GM12878 (cell line): Measurements from ENCODE around the gene PARP1. TPM values are rescaled to one million over a fixed set of nuclear protein-coding genes. Genes with fewer than 3 reads are reported as not detected.
A peak's percentile ranks its signal among the peaks of the same experiment; 100 is the strongest.

Experiments
- ATAC-seq: fragments of 200-7000 bp; cut with Tn5 transposase; 3 replicates; pipeline ENCODE4 v1.9.1; 2020; ENCODE audit warnings: mild to moderate bottlenecking, moderate library complexity
- BruUV-seq: library from RNA; stranded (reverse); fragments of 400-500 nt; replicated peaks from 2 replicates; lab custom pipeline; 2021; lab: Mats Ljungman, UMichigan
- CTCF ChIA-PET: fragments of 300-600 bp; sonication (Branson Sonifier 250); formaldehyde crosslinking; extraction: SDS; loops from one replicate; lab custom pipeline; 2021; ENCODE audit warnings: inconsistent platforms; lab: Yijun Ruan, JAX
- POLR2A ChIA-PET: fragments of 350-600 bp; formaldehyde crosslinking; extraction: SDS; loops from one replicate; lab custom pipeline; 2021; ENCODE audit warnings: inconsistent platforms; lab: Charles Lee
- RAD21 ChIA-PET: fragments of 300-600 bp; sonication (Branson Sonifier 250); formaldehyde crosslinking; loops from one replicate; lab custom pipeline; 2023; ENCODE audit warnings: antibody characterized with exemption; ENCODE audit not compliant: unreplicated experiment; lab: Charles Lee
- SMC1A ChIA-PET: fragments of 300-600 bp; sonication (Branson Sonifier 250); formaldehyde crosslinking; loops from one replicate; lab custom pipeline; 2023; ENCODE audit not compliant: unreplicated experiment, uncharacterized antibody; lab: Charles Lee
- DNase-seq: peaks from one replicate; pipeline ENCODE4 v3.0.0-alpha.2; 2011; ENCODE audit warnings: low read depth, low spot score
- FAIRE-seq: peaks from 3 replicates; lab custom pipeline; 2011; peaks lifted over from hg19 to GRCh38; lab: Jason Lieb, UNC
- H2AFZ ChIP-seq: 2 replicates; pipeline ENCODE4 v1.6.0; 2011; ENCODE audit warnings: low read depth, low read length, control low read depth; ENCODE audit not compliant: control insufficient read depth
- H3K27ac ChIP-seq: 2 replicates; pipeline ENCODE4 v1.5.1; 2011; ENCODE audit warnings: control low read depth; ENCODE audit not compliant: control insufficient read depth, insufficient read depth
- H3K27me3 ChIP-seq, 2 experiments: replicated peaks in 1 of 2; 2 replicates each; pipeline versions ENCODE4 v1.6.0 to v1.6.1; 2011; ENCODE audit warnings: low read length in 1 of 2; ENCODE audit not compliant: control insufficient read depth in 2 of 2, insufficient read depth in 2 of 2
- H3K36me3 ChIP-seq, 2 experiments: 2 replicates each; pipeline ENCODE4 v1.5.1; 2011; ENCODE audit warnings: low read length in 1 of 2; ENCODE audit not compliant: control insufficient read depth in 2 of 2, insufficient read depth in 2 of 2
- H3K4me1 ChIP-seq: 2 replicates; pipeline ENCODE4 v1.6.1; 2011; ENCODE audit warnings: mild to moderate bottlenecking, low read length, moderate library complexity, mixed read lengths; ENCODE audit not compliant: control insufficient read depth, insufficient read depth
- H3K4me2 ChIP-seq: 2 replicates; pipeline ENCODE4 v1.6.0; 2011; ENCODE audit warnings: control low read depth; ENCODE audit not compliant: control insufficient read depth, insufficient read depth
- H3K4me3 ChIP-seq: fragments of 200-600 bp; sonication (generic); 2 replicates; pipeline ENCODE4 v1.5.1; 2016
- H3K79me2 ChIP-seq: 2 replicates; pipeline ENCODE4 v1.6.0; 2011; ENCODE audit warnings: low read length; ENCODE audit not compliant: control insufficient read depth, insufficient read depth
- H3K9ac ChIP-seq: 2 replicates; pipeline ENCODE4 v1.8.0; 2011; ENCODE audit warnings: low read length, control low read depth, mixed read lengths; ENCODE audit not compliant: control insufficient read depth, insufficient read depth
- H3K9me3 ChIP-seq: replicated peaks from 3 replicates; pipeline ENCODE4 v1.5.1; 2011; ENCODE audit warnings: mild to moderate bottlenecking, low read length; ENCODE audit not compliant: control insufficient read depth, insufficient read depth
- H4K20me1 ChIP-seq: 2 replicates; pipeline ENCODE4 v1.6.0; 2011; ENCODE audit not compliant: control insufficient read depth, insufficient read depth
- ASH2L ChIP-seq: fragments of 300-600, 200-600 bp; sonication (generic); IDR thresholded peaks from 2 replicates; pipeline ENCODE4 v1.6.1; 2017; ENCODE audit warnings: low read depth, mild to moderate bottlenecking, borderline replicate concordance
- BHLHE40 ChIP-seq, 2 experiments: fragments of 450-650 bp in 1 of 2; IDR thresholded peaks; 2 replicates each; pipeline ENCODE4 v1.6.1; 2011 to 2017; ENCODE audit warnings: low read depth in 2 of 2, borderline replicate concordance in 1 of 2, improper control_type of control experiment in 1 of 2, low read length in 1 of 2, mild to moderate bottlenecking in 1 of 2
- CBX3 ChIP-seq: fragments of 200-600 bp; sonication (generic); IDR thresholded peaks from 2 replicates; pipeline ENCODE4 v1.6.1; 2016; ENCODE audit warnings: low read depth, borderline replicate concordance
- CTCF ChIP-seq, 3 experiments: IDR thresholded peaks in 2 of 3; conservative IDR thresholded peaks in 1 of 3; 2 replicates each; pipeline ENCODE4 v1.5.1; 2011; ENCODE audit warnings: low read depth in 3 of 3, low read length in 3 of 3, mild to moderate bottlenecking in 3 of 3, control low read depth in 2 of 3, moderate library complexity in 2 of 3, inconsistent platforms in 1 of 3, mixed read lengths in 1 of 3; ENCODE audit not compliant: control insufficient read depth in 2 of 3, insufficient read depth in 1 of 3; ENCODE audit errors: extremely low read depth in 1 of 3
- HDAC2 ChIP-seq: fragments of 200-600 bp; sonication (generic); IDR thresholded peaks from 2 replicates; pipeline ENCODE4 v1.6.1; 2017
- IKZF2 ChIP-seq, 2 experiments: fragments of 450-650 bp; IDR thresholded peaks; 2 replicates each; pipeline ENCODE4 v1.6.1; 2017; ENCODE audit warnings: mild to moderate bottlenecking in 2 of 2, moderate library complexity in 2 of 2
- IRF5 ChIP-seq: fragments of 450-650 bp; IDR thresholded peaks from 2 replicates; pipeline ENCODE4 v1.6.1; 2017; ENCODE audit warnings: borderline replicate concordance
- JUND ChIP-seq: IDR thresholded peaks from 2 replicates; pipeline ENCODE4 v1.6.1; 2012; ENCODE audit warnings: low read depth, mild to moderate bottlenecking, low read length, improper control_type of control experiment, moderate library complexity
- NFYB ChIP-seq: IDR thresholded peaks from 2 replicates; pipeline ENCODE4 v1.6.1; 2011; ENCODE audit warnings: low read depth, mild to moderate bottlenecking, low read length, improper control_type of control experiment, moderate library complexity; ENCODE audit not compliant: insufficient read depth
- POLR2AphosphoS2 ChIP-seq: IDR thresholded peaks from 2 replicates; pipeline ENCODE4 v1.6.1; 2011; ENCODE audit warnings: low read depth, mild to moderate bottlenecking, low read length, improper control_type of control experiment, moderate library complexity
- RCOR1 ChIP-seq: conservative IDR thresholded peaks from 2 replicates; pipeline ENCODE4 v1.6.1; 2012; ENCODE audit warnings: low read depth, low read length, improper control_type of control experiment
- RELA ChIP-seq: fragments of 450-650 bp; IDR thresholded peaks from 2 replicates; pipeline ENCODE4 v1.8.0; 2014; ENCODE audit warnings: borderline replicate concordance; ENCODE audit not compliant: partially characterized antibody
- SIN3A ChIP-seq: IDR thresholded peaks from 2 replicates; pipeline ENCODE4 v1.6.1; 2012; ENCODE audit warnings: low read depth, low read length, improper control_type of control experiment
- SREBF1 ChIP-seq: IDR thresholded peaks from 2 replicates; pipeline ENCODE4 v1.6.1; 2012; ENCODE audit warnings: mild to moderate bottlenecking, low read length
- WGBS: methylation state at CpG from one replicate; pipeline ENCODE4 v1.1.6; 2016; ENCODE audit warnings: low lambda C conversion rate; ENCODE audit not compliant: insufficient replicate concordance, insufficient coverage; ENCODE audit errors: missing lambda C conversion rate; 5-methylcytosine and 5-hydroxymethylcytosine counted together
- in situ Hi-C: fragments of 300-500 bp; cut with MboI; formaldehyde crosslinking; loops from 9 replicates; pipeline ENCODE4 v1.14.3; 2018; ENCODE audit warnings: mixed read lengths
- intact Hi-C: fragments of 100-400 bp; cut with micrococcal nuclease; formaldehyde crosslinking; loops from one replicate; pipeline ENCODE4 v1.14.2; 2022; ENCODE audit not compliant: unreplicated experiment
- polyA plus RNA-seq, 11 experiments: library from polyadenylated mRNA; depleted of rRNA in 4 of 11; unstranded in 6 of 11; stranded (reverse) in 5 of 11; fragments of >200 nt; fragmentation: Nextera tagmentation in 4 of 11; fragmentation: Illumina TruSeq in 1 of 11; extraction: Ambion mirVana in 4 of 11; extraction: Trizol in 1 of 11; gene quantifications; 1 replicate in 1 of 11; 2 replicates in 10 of 11; pipeline versions ENCODE4 v1.2.1 to v1.2.3, GENCODE V29; 2011 to 2016; ENCODE audit warnings: inconsistent platforms in 2 of 11, missing spikeins in 2 of 11, low read depth in 1 of 11
- total RNA-seq, 4 experiments: library from RNA; depleted of rRNA in 3 of 4; stranded (reverse); fragments of >200 nt in 3 of 4; fragmentation: Illumina TruSeq in 1 of 4; extraction: Trizol in 1 of 4; gene quantifications; 2 replicates each; pipeline versions ENCODE4 v1.2.1 to v1.2.3, GENCODE V29; 2013 to 2021
- TF ChIP-seq, protein P1 (sequence below): IDR thresholded peaks from 2 replicates; pipeline ENCODE4 v1.6.1; 2011; ENCODE audit warnings: borderline replicate concordance, low read depth, mild to moderate bottlenecking, moderate library complexity, mixed read lengths, low read length; ENCODE audit not compliant: insufficient read depth; ENCODE audit errors: extremely low read length
- TF ChIP-seq, protein P2 (sequence below): IDR thresholded peaks from 2 replicates; pipeline ENCODE4 v1.6.1; 2011; ENCODE audit warnings: low read depth, mild to moderate bottlenecking, low read length, moderate library complexity, borderline replicate concordance; ENCODE audit errors: extremely low read depth
- TF ChIP-seq, protein P3 (sequence below): IDR thresholded peaks from 2 replicates; pipeline ENCODE4 v1.6.1; 2011; ENCODE audit warnings: low read depth, low read length, improper control_type of control experiment, borderline replicate concordance

Gene PARP1
- total and polyA plus RNA-seq, 10 of the 15 experiments (the other 5 are each of a cell fraction or from before 2014, with no cell fraction given): 113 to 287 (median 265) TPM

DNA sequence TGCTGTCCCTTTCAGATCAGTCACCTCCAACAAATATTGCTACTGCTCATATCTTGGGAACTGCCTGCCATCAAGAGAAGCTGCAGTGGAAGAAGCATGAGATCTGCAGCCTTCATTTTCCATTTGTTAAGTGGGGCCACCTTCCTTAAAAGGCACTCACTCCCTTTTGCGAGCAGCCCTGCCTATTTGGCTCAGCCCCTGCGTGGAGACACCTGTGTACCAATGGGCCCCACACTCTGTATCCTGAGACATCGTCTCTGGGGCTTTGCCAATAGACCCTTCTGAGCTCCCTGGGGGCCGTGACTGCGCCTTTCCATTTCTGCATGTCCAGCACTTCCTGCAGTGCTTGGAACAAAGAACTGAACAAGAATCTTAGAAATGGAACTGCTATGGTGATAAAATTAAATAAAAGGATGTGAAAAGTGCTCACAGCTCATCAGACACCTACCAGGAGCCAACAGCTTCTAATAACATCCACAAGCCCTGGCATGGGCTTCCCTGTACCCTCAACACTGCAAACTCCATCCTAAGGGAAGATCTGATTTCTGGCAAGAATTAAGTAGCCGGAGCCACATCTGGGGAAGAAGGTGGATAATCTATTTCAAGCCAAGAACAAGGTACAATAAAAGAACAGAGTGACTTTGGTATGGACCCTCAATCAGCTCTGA lies 36.7 kb downstream of the PARP1 start:
- RAD21 ChIA-PET: interaction anchor here (1.2 to 1.3 kb wide), 2 partner anchors 36 to 246 kb away, joined by 4 to 5 read pairs; no protein-coding TSS in a partner anchor
- ATAC-seq (peak; percentile 37), FAIRE-seq (peak; percentile 59), DNase-seq (no peak)
- 5% methylated on average over 6 of the region's 6 CpGs for WGBS
- no peak overlapping the region; the same call in 1 of the 2 replicates for H3K9ac ChIP-seq
- no peak overlapping the region for H2AFZ ChIP-seq
- no TSS peak for BruUV-seq
- H4K20me1 ChIP-seq: no peaks in the 10 kb centered on the region
- H3K4me3 ChIP-seq: no peak overlapping the region
- H3K79me2 ChIP-seq: peaks cover 7% of the 10 kb centered on the region
- POLR2A ChIA-PET: interaction anchor here (0.5 to 0.6 kb wide), 2 partner anchors 36 to 191 kb away, joined by 3 read pairs; partner anchors contain the start of gene PARP1
- H3K36me3 ChIP-seq: peaks cover 56% of the 10 kb centered on the region in 2 experiments
- peak overlapping the region; percentile 90 for H3K4me2 ChIP-seq
- peak overlapping the region; percentile 81 for H3K27ac ChIP-seq
- peaks cover 33% of the 10 kb centered on the region for H3K4me1 ChIP-seq
- no peaks in the 10 kb centered on the region for H3K9me3 ChIP-seq
- TF ChIP-seq, protein P1, sequence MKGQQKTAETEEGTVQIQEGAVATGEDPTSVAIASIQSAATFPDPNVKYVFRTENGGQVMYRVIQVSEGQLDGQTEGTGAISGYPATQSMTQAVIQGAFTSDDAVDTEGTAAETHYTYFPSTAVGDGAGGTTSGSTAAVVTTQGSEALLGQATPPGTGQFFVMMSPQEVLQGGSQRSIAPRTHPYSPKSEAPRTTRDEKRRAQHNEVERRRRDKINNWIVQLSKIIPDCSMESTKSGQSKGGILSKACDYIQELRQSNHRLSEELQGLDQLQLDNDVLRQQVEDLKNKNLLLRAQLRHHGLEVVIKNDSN: no peak
- no peak for TF ChIP-seq IRF5
- TF ChIP-seq RELA: no peak
- TF ChIP-seq CBX3: no peak
- no peak for TF ChIP-seq NFYB
- TF ChIP-seq, protein P2, sequence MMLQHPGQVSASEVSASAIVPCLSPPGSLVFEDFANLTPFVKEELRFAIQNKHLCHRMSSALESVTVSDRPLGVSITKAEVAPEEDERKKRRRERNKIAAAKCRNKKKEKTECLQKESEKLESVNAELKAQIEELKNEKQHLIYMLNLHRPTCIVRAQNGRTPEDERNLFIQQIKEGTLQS: no peak
- no peak for TF ChIP-seq CTCF (IDR thresholded peaks at IDR 0.05 in 2 of 3, conservative IDR thresholded peaks at IDR 0.05 in 1 of 3; ENCODE audit: control insufficient read depth in 2 of 3, extremely low read depth in 1 of 3, insufficient read depth in 1 of 3, low read depth in 3 of 3, low read length in 3 of 3)
- TF ChIP-seq IKZF2 (IDR thresholded peaks at IDR 0.05): no peak
- TF ChIP-seq POLR2AphosphoS2: no peak
- TF ChIP-seq SIN3A: no peak
- TF ChIP-seq BHLHE40 (IDR thresholded peaks at IDR 0.05; ENCODE audit: borderline replicate concordance in 1 of 2, low read depth in 2 of 2, low read length in 1 of 2): no peak
- TF ChIP-seq ASH2L: no peak
- TF ChIP-seq HDAC2: no peak
- TF ChIP-seq, protein P3, sequence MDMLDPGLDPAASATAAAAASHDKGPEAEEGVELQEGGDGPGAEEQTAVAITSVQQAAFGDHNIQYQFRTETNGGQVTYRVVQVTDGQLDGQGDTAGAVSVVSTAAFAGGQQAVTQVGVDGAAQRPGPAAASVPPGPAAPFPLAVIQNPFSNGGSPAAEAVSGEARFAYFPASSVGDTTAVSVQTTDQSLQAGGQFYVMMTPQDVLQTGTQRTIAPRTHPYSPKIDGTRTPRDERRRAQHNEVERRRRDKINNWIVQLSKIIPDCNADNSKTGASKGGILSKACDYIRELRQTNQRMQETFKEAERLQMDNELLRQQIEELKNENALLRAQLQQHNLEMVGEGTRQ: no peak
- TF ChIP-seq JUND: no peak
- TF ChIP-seq SREBF1: no peak
- no peak for TF ChIP-seq RCOR1
- no peaks in the 10 kb centered on the region for H3K27me3 ChIP-seq
- CTCF ChIA-PET: interaction anchor here (0.9 to 1.4 kb wide), 6 partner anchors 32 to 306 kb away, joined by 3 to 6 read pairs (median 4); partner anchors contain the start of gene PARP1
- intact Hi-C loops (no loop called here), in situ Hi-C loops (no loop called here)
- SMC1A ChIA-PET: interaction anchor here (0.6 to 1.7 kb wide), 6 partner anchors 9 to 384 kb away, joined by 3 to 6 read pairs (median 3); no protein-coding TSS in a partner anchor
